ENCODE results near the gene USP13.

GRCh38 chr3:179701176-179701827, 48.5 kb downstream of the USP13 start:
- TF ChIP-seq ELF1 (IDR thresholded peaks at IDR 0.05; ENCODE audit: borderline replicate concordance, low read depth) (no peak), CEBPB (IDR thresholded peaks at IDR 0.05; ENCODE audit: low read depth) (no peak), MAX (IDR thresholded peaks at IDR 0.05) (no peak), YY1 (IDR thresholded peaks at IDR 0.05; ENCODE audit: extremely low read depth, insufficient replicate concordance, low read depth, low read length) (no peak), POLR2AphosphoS5 (IDR thresholded peaks at IDR 0.05; ENCODE audit: low read depth, low read length) (no peak), CTCF (IDR thresholded peaks at IDR 0.05 in 2 of 3, conservative IDR thresholded peaks at IDR 0.05 in 1 of 3; ENCODE audit: borderline replicate concordance in 1 of 3, insufficient read depth in 1 of 3, low read depth in 2 of 3, low read length in 2 of 3) (no peak), ZFX (IDR thresholded peaks at IDR 0.05) (no peak), POLR2A (IDR thresholded peaks at IDR 0.05; ENCODE audit: borderline replicate concordance, extremely low read depth, insufficient read depth, insufficient read length) (no peak), ZNF274 (IDR thresholded peaks at IDR 0.05; ENCODE audit: low read depth, low read length) (no peak), SIN3A (IDR thresholded peaks at IDR 0.05; ENCODE audit: low read depth) (no peak), ZBTB33 (IDR thresholded peaks at IDR 0.05; ENCODE audit: extremely low read depth, insufficient replicate concordance, low read length) (no peak), RAD21 (IDR thresholded peaks at IDR 0.05; ENCODE audit: low read depth) (no peak), REST (IDR thresholded peaks at IDR 0.05; ENCODE audit: low read depth) (no peak)

All from HCT116 (cell line).